ENCODE results near the gene ITPRID2.

Gene ITPRID2

DNA sequence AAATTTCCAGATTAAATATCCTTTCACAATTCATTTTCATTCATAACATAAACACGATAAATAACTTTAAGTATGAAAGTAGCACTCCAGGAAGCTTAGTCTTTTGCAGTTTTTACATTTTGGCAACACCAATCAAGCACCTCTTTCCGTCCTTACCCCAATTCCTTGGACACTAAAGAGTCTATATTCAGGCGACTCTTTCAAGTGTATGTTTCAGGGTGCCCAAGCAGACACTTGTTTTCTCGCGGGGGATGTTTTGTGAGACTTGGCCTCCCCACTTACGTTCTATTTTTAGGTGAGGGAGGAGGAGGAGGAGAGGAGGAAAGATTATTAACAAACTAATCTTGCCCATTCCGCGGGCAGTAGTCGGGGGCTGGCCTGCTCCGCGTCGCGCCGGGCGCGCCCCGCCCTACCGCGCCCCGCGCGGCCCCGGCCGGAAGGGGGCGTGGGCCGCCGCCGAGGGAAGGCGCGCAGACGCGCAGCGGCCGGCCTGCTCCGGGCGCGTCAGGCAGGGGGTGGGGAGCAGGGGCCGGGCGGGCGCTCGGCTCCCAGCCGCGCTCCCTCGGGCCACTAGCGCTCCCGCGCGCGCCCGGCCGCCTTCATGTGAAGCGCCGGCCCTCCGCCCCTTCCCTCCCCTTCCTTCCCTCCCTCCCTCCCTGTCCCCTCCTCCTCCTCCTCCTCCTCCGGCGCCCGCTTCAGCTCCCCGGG, at the start of gene ITPRID2:
TSS of gene ITPRID2 (plus strand) at position 473 of the 708 bp plus-strand sequence. CDS start 337 bp downstream, outside the sequence.
- peak; percentile 86 for FAIRE-seq
- peak; percentile 96 for DNase-seq (ENCODE audit: low spot score)

DNA sequence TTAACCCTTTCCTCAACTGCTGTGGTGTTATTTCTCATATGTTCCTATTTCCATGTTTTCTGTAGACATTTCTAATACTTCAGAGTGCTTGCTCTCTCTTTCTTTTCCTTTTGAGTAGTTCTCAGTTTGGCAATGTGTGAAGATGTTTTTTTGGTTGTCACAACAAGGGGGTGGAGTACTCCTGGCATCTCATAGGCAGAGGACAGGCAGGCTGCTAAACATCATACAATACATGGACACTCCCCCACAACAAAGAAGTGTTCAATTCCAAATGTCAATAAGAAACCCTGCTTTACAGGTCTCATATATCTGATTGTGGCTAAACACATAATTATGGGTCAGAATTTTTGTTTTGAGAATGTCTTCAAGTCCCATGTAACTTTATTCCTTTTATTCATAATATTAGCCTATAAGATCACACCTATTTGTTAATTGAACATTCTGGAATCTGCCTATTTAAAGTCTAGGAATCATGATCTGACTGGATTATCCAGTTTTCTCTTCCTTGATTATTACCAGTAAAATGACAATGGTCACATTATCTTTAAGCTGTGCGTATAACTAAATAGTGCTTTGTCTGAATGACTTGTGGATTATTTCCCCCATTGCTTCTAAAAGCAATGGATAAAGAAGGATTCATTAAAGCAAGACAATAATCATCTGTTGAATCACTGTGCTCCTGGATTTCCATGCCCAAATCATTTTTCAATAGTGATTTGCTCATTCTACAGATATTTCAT, 46.8 kb upstream of the ITPRID2 start:
- FAIRE-seq: no peak
- DNase-seq (ENCODE audit: low spot score): no peak

DNA sequence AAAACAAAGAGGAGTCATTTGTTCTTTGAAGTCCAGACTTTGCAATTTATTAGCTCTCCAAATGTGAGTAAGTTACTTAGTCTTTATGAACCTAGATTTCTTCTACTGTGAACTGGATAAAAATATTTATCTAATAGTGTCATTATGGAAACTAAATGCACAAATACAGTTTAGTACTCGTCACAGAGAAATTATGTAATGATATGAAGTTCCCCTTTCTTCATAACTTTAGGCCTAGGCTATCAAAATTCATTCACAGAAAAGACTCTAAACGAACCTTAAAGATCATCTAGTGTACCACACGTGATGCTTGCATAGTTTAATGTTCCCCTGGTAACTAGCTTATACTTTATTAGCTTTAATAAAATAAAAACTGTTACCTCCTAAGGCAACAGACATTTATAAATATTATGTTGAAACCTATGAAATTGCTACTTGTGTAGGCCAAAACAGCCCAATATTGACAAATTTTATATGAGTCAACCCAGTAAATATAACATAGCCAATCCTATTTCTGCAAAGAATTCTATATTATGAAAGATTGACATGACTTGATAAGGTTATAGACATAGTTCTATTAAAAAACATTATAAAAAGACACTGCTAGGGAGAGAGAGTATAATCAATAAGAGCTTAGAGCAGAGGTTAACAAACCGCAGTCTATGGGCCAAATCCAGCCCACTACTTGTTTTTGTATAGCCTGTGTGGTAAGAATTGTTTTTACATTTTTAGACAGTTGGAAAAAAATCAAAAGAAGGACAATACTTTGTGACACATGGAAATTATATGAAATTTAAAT, 44.9 kb upstream of the ITPRID2 start:
- FAIRE-seq: no peak

DNA sequence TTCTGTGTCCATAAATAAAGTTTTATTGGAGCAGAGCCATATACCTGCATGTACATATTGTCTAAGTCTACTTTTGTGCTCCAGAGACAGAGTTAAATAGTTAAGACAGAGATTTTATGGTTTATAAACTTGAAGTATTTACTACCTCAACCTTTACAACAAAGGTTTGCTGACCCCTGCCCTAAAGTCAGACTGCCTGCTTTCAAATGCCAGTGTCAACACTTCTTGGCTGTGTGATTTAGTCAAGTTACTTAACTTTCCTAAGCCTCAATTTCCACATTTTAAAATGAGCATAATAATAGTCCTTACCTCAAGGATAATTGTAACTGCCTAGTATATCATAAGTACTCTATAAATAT, 44.4 kb upstream of the ITPRID2 start:
- no peak for DNase-seq (ENCODE audit: low spot score)
- FAIRE-seq: no peak

More for the DNA sequence above, 44.9 kb upstream of the ITPRID2 start:
- no peak for DNase-seq (ENCODE audit: low spot score)

DNA sequence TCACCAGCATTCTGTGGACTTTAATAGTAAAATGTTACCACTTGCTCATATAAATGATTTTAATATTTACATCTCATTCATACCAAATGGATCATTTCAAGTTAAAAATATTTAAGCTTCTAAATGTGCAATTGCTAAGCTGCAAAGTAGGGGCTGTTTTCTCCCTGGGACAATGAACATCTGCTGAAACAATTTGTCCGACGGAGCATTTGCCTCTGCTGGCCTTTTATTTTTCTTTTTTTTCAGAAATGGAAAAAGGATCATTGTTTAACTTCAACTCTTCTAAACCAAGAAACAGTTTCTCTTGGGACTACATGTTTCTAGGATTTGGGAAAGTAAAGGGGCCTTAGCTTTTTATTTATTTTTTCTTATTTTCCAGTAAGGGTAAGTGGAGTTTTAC, 43.8 kb upstream of the ITPRID2 start:
- no peak for FAIRE-seq
- no peak for DNase-seq (ENCODE audit: low spot score)

DNA sequence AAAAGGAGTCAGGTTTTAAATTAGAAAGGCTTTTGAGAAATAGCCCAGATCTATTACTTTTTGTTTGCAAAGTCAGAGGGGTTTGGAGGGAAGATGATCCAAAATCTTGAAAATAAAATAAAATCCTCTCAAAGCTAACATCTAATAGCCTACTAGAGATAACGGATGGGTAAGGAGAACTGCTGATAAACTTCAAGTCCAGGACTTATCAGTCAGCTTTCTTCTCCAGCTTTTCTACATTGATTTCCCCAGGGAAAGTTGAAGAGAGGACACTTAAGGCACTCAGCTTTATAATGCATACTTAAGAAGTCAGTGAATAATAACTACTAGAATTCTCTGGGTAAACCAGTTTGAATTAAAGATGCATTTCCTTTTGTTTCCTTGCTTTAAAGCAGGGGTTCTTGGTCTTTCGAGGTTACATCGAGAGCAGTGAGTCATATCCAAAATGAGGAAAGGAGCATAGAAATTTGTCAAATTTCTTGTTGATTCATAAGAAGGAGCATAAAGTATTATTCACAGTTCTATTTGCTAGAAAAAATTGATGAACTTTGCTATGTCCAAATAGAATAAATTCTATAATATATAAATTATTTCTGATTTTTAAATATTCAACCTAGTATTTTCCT, 43.2 kb upstream of the ITPRID2 start:
- FAIRE-seq (no peak), DNase-seq (ENCODE audit: low spot score) (no peak)

DNA sequence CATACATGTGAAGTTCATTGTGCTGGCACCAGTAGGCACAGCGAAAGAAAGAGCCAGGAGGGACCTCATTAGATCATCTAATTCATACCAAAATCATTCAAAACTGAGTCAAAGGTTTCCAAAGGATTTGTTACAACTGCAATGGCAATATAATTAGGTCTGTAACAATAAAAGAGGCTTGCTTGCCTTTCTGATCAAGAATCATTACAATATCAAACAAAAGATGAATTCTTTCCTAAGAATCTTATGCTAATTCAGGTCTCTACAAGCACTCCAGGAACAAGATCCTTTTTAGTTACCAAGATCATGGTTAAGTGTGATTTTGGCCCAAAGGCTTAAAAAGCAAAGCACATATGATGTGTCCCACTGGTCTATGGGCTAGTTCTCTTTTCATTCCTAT, 41.9 kb upstream of the ITPRID2 start:
- DNase-seq (ENCODE audit: low spot score): no peak
- no peak for FAIRE-seq

DNA sequence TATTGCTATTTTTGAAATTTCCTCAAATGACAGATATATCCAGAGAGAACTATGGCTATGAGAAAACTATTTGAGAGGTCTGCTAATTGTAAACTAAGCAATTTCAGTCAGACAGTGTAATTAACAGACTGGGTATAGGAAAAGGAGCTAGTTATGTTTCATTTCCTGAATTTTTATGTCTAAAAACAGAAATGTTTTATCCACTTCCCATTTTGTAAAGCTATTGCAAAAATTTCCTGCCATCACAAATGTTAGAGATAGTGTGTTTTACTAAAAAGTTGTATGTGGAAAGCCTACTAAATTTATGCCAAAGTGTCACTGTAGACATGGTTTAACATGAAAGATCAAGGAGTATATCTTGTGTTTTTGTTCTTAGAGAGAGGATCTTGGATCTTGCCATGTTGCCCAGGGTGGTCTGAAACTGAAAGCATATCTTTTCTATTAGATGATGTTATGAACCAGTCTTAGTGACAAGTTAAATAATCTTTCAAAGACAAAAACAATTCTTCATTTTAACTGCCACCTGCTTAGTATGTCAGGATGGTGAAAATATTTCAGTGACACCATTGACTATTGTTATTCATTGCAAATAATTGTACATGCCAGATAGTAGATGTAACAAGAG, 40.5 kb upstream of the ITPRID2 start:
- FAIRE-seq: no peak

DNA sequence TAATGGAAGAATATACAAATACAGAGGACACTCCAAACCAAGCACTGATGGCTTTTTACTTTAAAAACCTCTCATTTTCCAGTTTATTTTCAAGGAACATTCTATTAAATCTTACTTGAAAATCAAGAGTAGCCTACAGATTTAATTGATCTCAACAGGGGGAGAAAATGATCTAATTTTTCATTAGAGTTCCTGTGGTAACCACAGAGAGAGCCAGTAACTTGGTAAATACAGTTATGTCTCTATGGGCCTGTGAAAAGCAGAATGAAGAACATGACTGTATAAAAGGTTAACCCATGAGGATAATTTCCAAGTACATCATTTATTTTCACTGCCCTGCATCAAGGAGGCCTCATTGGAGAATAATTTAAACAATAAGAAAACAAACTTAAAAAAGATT, 39.8 kb upstream of the ITPRID2 start:
- DNase-seq (ENCODE audit: low spot score): no peak
- FAIRE-seq: no peak

More for the DNA sequence above, 40.5 kb upstream of the ITPRID2 start:
- DNase-seq (ENCODE audit: low spot score): no peak

DNA sequence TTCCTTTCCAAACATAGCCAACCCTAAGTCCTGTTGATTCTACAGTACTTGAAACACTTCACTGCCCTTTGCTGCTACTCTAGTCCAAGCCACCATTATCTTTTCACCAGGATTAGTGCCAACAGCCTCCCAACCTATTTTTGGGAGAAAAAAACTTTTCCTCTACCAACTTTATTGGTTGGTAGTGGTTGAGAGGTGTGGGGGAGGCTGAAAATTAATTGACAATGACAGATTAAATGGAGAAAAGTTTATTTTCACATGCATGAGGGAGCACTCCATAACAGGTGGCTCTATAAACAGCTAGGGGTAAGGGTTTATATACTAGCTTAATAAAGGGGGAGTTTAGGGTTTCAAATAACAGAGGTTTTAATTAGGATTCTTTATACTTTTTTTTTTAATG, 37.8 kb upstream of the ITPRID2 start:
- no peak for DNase-seq (ENCODE audit: low spot score)
- FAIRE-seq: no peak

DNA sequence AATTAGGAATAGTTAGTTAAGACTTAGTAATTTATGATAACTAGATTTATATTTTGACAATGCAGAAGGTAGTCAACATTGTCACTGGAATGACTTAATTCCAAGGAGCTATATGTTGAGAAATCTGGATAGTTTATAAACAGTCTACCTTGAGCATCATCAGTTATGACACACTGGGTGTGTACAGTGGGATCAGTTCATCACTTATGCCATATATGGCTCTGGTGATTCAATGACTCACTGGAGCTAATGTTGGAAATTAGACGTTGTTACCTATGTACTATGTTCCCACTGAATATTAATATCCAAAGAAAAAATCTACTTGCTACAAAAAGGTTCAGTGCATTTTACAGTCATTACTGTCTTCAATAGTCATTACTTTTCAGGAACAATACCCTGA, 34.0 kb upstream of the ITPRID2 start:
- FAIRE-seq (no peak), DNase-seq (ENCODE audit: low spot score) (no peak)

DNA sequence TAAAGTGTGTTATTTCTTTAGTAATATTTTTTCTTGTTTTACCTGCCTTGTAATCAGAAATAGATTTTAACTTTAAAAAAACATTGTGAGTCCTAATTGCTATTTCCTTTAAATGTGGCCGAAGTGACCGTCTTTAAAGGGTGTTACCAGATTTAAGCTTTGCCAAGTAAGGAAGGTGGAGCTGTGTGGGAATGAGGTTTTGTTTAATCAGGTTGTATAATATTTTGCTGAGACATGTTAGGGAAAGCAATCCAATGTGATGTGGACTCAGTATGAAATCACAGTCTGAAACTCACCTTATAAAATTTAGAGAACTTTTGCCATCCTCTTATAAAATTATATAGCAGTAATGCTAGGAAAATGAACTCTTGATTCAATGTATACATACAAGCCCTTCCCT, 32.9 kb upstream of the ITPRID2 start:
- no peak for DNase-seq (ENCODE audit: low spot score)
- FAIRE-seq: no peak

DNA sequence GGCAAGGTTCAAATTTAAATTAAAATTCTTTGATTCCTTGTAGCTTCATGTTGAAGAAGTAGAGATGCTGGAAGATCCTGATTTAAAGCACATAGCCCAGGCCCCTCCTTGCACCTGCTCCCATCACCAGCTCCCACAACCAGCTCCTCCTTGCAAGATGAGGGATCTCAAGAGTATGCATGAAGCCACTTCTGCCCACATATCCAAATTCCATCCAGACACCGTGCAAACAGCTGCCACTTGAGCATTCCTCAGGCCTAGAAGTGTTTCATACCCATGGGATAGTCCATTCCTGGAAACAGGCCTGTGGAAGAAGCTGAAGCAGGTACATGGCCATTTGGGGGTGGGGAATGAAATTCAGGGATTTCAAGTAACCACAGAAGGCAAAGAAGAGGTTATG, 32.4 kb upstream of the ITPRID2 start:
- no peak for DNase-seq (ENCODE audit: low spot score)
- FAIRE-seq: no peak

DNA sequence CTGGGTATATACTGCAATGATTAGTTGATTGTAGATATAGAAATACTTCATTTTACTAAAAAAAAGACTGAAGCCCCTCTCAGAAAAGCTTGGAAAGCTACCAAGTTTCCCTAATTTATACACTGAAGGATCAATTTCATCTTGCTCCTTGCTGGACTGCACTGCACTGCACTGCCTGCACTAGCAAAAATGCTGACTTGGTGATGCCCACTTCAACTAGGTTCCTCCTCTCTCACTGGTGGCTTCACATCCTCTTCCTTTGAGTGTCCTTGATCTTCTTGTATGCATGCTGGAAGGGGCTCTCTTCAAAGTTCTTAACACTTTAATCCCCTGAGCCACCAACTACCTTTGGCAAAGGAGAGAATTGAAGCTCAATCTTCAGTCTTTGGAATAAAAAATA, 31.7 kb upstream of the ITPRID2 start:
- DNase-seq (ENCODE audit: low spot score): no peak
- no peak for FAIRE-seq

DNA sequence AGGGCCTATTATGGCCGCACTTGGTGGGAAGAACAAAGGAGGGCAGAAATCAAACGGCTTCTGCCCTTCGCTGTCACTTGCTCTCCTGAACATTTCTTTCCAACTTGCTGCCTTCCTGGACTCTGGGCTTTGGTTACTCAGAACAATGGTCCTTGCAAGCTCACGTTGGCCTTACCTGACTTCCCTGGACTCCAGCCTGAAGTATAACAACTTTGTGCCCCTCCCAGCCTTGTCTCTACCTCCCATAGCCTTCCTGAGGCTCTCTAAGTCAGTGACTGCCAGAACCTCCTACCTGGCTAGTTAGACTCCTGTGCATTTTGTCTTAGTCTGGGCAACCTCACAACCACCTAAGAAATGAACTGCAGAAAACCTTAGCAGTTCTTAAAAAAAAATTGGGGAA, 30.2 kb upstream of the ITPRID2 start:
- no peak for DNase-seq (ENCODE audit: low spot score)
- FAIRE-seq: no peak

DNA sequence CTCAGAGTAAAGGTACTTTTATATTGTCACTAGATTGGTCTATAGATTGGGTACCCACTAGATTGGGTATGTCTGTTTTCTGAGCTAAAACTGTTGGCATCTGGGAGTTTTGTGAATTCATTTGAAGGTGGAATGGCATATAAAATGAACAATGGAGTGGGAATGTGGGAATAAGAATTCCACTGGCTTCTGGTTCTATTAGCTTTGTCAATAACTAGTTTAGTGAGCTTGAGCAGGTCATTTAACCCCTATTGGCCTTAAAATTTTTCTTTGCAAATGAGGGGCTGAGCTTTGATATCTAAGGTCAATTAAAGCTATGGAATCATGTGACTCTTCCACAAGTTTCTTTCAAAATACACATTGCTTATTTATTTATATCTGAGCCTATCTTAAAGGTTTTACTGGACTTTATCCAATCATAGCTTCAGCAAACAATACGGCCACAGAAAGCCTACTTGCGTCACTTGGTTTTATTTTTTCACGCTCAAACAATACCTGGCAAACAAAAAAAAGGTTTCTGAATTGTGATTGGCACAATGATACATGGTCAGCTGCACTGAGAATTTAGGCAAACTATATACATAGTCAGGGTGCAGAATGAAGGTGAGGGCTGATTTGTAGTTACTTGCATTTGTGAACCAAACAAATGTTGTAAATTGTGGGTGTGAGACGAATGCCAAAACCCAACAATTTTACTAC, 28.8 kb upstream of the ITPRID2 start:
- FAIRE-seq (no peak), DNase-seq (ENCODE audit: low spot score) (no peak)

DNA sequence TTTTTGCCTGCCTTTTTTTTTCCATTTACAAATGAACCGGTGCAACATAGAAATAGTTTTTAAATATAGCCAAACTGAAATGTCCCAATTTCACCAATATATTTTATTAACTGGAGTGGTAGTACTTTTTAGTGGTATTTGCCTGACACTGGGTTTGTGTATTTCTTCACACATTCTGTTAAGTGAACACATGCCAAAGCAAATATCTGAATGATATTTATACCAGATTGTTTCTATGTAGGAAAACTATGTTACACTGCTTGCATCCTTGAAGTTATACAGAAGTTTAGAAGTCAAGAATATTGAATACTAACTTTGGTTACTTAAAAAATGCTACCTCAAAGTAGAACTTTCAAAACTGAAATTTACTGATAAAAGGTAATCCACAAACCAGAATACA, 19.4 kb upstream of the ITPRID2 start:
- no peak for DNase-seq (ENCODE audit: low spot score)
- no peak for FAIRE-seq

DNA sequence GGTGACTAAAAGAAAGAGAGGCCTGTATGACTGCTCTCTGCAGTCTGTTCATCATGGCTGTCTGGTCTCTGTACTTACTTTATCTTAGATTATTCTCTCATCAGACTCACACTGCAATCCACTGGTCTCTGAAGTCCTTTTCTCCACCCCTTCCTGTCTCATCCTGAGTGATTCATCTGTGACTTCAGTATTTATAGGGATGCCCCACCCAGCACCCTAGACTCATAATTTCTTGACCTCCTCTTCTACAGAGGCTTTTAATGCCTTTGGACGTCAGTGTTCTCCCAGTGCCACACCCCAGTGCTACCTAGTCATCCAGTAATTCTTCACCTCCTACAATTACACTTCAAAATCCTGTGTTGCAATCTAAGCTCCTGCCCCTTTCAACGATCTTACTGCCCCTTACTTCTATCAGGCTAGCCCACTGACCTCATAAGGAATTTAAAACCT, 14.9 kb upstream of the ITPRID2 start:
- peak; percentile 26 for DNase-seq (ENCODE audit: low spot score)

DNA sequence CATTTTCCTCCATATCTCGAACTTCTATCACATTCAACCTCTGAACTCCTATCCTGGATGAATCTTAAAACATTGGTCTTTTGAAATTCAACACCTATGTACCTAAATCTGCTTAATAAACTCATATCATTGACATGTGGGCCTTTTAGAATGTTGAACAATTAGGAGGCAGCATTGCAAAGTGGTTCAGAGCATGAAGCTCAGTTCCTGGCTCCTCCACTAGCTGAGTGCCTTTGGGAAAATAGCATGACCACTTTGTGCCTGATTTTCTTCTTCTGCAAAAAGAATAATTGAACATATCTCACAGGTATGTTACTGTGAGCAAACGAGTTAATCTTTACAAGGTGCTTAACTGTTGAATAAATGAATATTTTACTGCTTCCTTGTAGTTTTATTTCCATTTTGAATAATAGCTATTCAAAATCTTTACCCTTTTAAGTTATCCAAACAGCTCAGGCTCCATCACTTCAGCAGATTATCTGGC, 14.3 kb upstream of the ITPRID2 start:
- DNase-seq (ENCODE audit: low spot score) (no peak), FAIRE-seq (no peak)

More for the DNA sequence above, 14.9 kb upstream of the ITPRID2 start:
- FAIRE-seq: no peak

DNA sequence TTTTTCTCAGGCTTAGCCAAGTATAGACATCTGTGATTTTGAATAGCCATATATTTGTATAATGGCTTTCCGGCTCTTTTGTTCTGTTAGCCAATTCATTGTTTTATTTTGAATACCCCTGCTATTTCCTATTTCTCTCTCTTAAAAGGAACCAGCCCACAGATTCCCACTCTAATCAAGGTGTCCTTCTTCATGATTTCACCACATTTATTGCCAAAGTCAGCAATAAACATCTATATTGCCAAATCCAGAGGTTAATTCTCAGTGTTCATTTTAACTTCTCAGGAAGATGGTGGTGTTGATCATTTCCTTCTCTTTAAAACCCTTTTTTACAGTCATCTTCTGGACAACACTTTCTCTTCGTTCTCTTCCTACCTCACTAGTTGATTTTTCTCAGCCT, 13.1 kb upstream of the ITPRID2 start:
- FAIRE-seq: no peak

More for the DNA sequence above, 13.1 kb upstream of the ITPRID2 start:
- no peak for DNase-seq (ENCODE audit: low spot score)
